Measurements from ENCODE around the gene PGP.
A peak's percentile ranks its signal among the peaks of the same experiment; 100 is the strongest.
"Not testable (repeated sequence)": the region's sequence is repeated elsewhere in the genome, so short reads cannot be mapped to it uniquely, and the experiment has no call there.

The PGP gene

GRCh38 chr16:2205967-2206313, 8.7 kb downstream of the PGP start:
- Histone ChIP-seq H4K20me1 (ENCODE audit: insufficient read depth) (no peaks in the 10 kb centered on the region), H3K36me3 (ENCODE audit: insufficient read depth) (no peaks in the 10 kb centered on the region), H3K27ac (peak overlapping the region; percentile 67), H3K4me3 (IDR thresholded peaks at IDR 0.05; ENCODE audit: insufficient read depth, low read depth, low read length) (no peak overlapping the region), H3K27me3 (ENCODE audit: insufficient read depth, low read depth) (peaks cover 10% of the 10 kb centered on the region; the same call in 1 of the 2 replicates), H3K4me1 (ENCODE audit: low read depth, poor library complexity, severe bottlenecking) (peaks cover 15% of the 10 kb centered on the region), H3K9ac (peak overlapping the region; percentile 87; the same call in 1 of the 2 replicates), H2AFZ (ENCODE audit: low read depth) (peak overlapping the region; percentile 91), H3K79me2 (ENCODE audit: insufficient read depth, low read depth) (peaks cover 7% of the 10 kb centered on the region), H3K4me2 (peak overlapping the region; percentile 98)
- no peak for TF ChIP-seq CTCF (conservative IDR thresholded peaks at IDR 0.05; ENCODE audit: low read depth, low read length)

GRCh38 chr16:2205104-2205966, 9.3 kb downstream of the PGP start, which contains the start of gene MLST8:
MLST8 (plus strand) TSS chr16:2205454; CDS start chr16:2206086, 632 bp downstream.
- peak within 1 kb of the TSS; percentile 67 for H3K27ac ChIP-seq
- peak within 1 kb of the TSS; percentile 91 for H2AFZ ChIP-seq (ENCODE audit: low read depth)
- no peak within 1 kb of the TSS for H3K4me3 ChIP-seq (IDR thresholded peaks at IDR 0.05; ENCODE audit: insufficient read depth, low read depth, low read length)

GRCh38 chr16:2204416-2205103, 10.1 kb downstream of the PGP start:
- H3K27ac ChIP-seq: peak overlapping the region; percentile 16; the same call in 1 of the 2 replicates
- TF ChIP-seq CTCF (conservative IDR thresholded peaks at IDR 0.05; ENCODE audit: low read depth, low read length): no peak
- H3K9ac ChIP-seq: peak overlapping the region; percentile 87
- H3K27me3 ChIP-seq (ENCODE audit: insufficient read depth, low read depth): peaks cover 22% of the 10 kb centered on the region; the same call in 1 of the 2 replicates
- peaks cover 15% of the 10 kb centered on the region for H3K4me1 ChIP-seq (ENCODE audit: low read depth, poor library complexity, severe bottlenecking)
- H3K4me2 ChIP-seq: peak overlapping the region; percentile 68
- H4K20me1 ChIP-seq (ENCODE audit: insufficient read depth): no peaks in the 10 kb centered on the region
- H3K36me3 ChIP-seq (ENCODE audit: insufficient read depth): no peaks in the 10 kb centered on the region
- peak overlapping the region; percentile 91 for H2AFZ ChIP-seq (ENCODE audit: low read depth)
- no peak overlapping the region for H3K4me3 ChIP-seq (IDR thresholded peaks at IDR 0.05; ENCODE audit: insufficient read depth, low read depth, low read length)
- peaks cover 7% of the 10 kb centered on the region for H3K79me2 ChIP-seq (ENCODE audit: insufficient read depth, low read depth)

More at GRCh38 chr16:2205104-2205966, 9.3 kb downstream of the PGP start, which contains the start of gene MLST8:
- Histone ChIP-seq H3K4me2 (peak within 1 kb of the TSS; percentile 98), H3K79me2 (ENCODE audit: insufficient read depth, low read depth) (peaks cover 7% of the 10 kb centered on the region), H3K4me1 (ENCODE audit: low read depth, poor library complexity, severe bottlenecking) (peaks cover 15% of the 10 kb centered on the region), H3K36me3 (ENCODE audit: insufficient read depth) (no peaks in the 10 kb centered on the region), H3K9ac (peak within 1 kb of the TSS; percentile 87), H4K20me1 (ENCODE audit: insufficient read depth) (no peaks in the 10 kb centered on the region), H3K27me3 (ENCODE audit: insufficient read depth, low read depth) (peaks cover 14% of the 10 kb centered on the region; the same call in 1 of the 2 replicates)
- no peak for TF ChIP-seq CTCF (conservative IDR thresholded peaks at IDR 0.05; ENCODE audit: low read depth, low read length)

DNA sequence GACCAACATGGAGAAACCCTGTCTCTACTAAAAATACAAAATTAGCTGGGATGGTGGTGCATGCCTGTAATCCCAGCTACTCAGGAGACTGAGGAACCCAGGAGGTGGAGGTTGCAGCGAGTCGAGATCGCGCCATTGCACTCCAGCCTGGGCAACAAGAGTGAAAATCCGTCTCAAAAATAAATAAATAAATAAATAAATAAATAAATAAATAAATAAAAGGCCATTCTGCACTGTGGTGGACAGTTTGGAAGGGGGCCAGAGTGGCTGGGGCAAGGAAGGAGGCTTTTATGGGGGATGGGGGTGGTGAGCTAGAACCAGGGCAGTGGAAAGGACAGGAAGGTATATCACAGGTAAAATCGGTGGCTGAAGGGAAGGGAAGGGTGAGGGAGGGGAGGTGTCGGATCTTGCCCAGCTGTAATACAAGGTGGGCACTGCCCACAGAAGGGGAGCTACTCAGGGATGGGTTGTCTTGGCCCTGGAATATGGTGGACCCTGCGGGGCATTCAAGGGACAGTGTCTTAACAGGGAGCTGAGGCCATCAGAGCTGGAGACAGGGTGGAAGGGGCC, 11.4 kb downstream of the PGP start:
- not testable (repeated sequence) for H2AFZ ChIP-seq (ENCODE audit: low read depth); H3K27ac ChIP-seq; H3K79me2 ChIP-seq (ENCODE audit: insufficient read depth, low read depth); H4K20me1 ChIP-seq (ENCODE audit: insufficient read depth); H3K4me3 ChIP-seq (IDR thresholded peaks at IDR 0.05; ENCODE audit: insufficient read depth, low read depth, low read length); H3K9ac ChIP-seq; H3K36me3 ChIP-seq (ENCODE audit: insufficient read depth); H3K4me2 ChIP-seq
- Histone ChIP-seq H3K4me1 (ENCODE audit: low read depth, poor library complexity, severe bottlenecking) (peaks cover 15% of the 10 kb centered on the region), H3K27me3 (ENCODE audit: insufficient read depth, low read depth) (peaks cover 35% of the 10 kb centered on the region; the same call in 1 of the 2 replicates)
